CD4-positive, alpha-beta T cell (primary cell): Measurements from ENCODE around the gene ATXN3L. TPM values are rescaled to one million over a fixed set of nuclear protein-coding genes. Genes with fewer than 3 reads are reported as not detected.

ENCODE experiments used
- ATAC-seq: fragments of 200-7000 bp; cut with Tn5 transposase; one replicate; pipeline ENCODE4 v1.10.0; 2022; ENCODE audit warnings: mild to moderate bottlenecking; ENCODE audit not compliant: poor library complexity
- CTCF ChIA-PET: fragments of 350-600 bp; sonication (Branson Sonifier 250); formaldehyde crosslinking; loops from one replicate; lab custom pipeline; 2021; ENCODE audit warnings: antibody characterized with exemption, inconsistent platforms; lab: Charles Lee
- POLR2A ChIA-PET: fragments of 350-600 bp; sonication (Branson Sonifier 250); formaldehyde crosslinking; loops from one replicate; lab custom pipeline; 2021; ENCODE audit warnings: antibody characterized with exemption, inconsistent platforms; lab: Charles Lee
- DNase-seq, 14 experiments: peaks; one replicate each; pipeline ENCODE4 v3.0.0-alpha.2; 2013 to 2020; ENCODE audit warnings: mixed read lengths in 2 of 14
- H3K27ac ChIP-seq, 2 donors: one replicate each; pipeline versions ENCODE4 v1.5.1 to v1.7.0; 2013; ENCODE audit warnings: low read length in 2 of 2, low read depth in 1 of 2, mild to moderate bottlenecking in 1 of 2
- H3K27me3 ChIP-seq, 2 experiments: 1 replicate in 1 of 2; 2 replicates in 1 of 2; pipeline versions ENCODE4 v1.6.1 to v1.7.0; 2013; ENCODE audit warnings: low read length in 2 of 2, control low read depth in 1 of 2, mild to moderate bottlenecking in 1 of 2, moderate library complexity in 1 of 2; ENCODE audit not compliant: insufficient read depth in 2 of 2, control insufficient read depth in 1 of 2
- H3K36me3 ChIP-seq: one replicate; pipeline ENCODE4 v1.6.1; 2013; ENCODE audit warnings: low read length, control low read depth; ENCODE audit not compliant: insufficient read depth
- H3K4me1 ChIP-seq: one replicate; pipeline ENCODE4 v1.6.1; 2013; ENCODE audit warnings: low read length, control low read depth; ENCODE audit not compliant: insufficient read depth
- H3K4me3 ChIP-seq: one replicate; pipeline ENCODE4 v1.5.1; 2013; ENCODE audit warnings: mild to moderate bottlenecking, low read length, moderate library complexity
- H3K9me3 ChIP-seq, 2 experiments: 1 replicate in 1 of 2; 2 replicates in 1 of 2; pipeline versions ENCODE4 v1.6.1 to v1.7.0; 2013; ENCODE audit warnings: low read length in 2 of 2, mild to moderate bottlenecking in 2 of 2, control low read depth in 1 of 2, moderate library complexity in 1 of 2; ENCODE audit not compliant: control insufficient read depth in 1 of 2, insufficient read depth in 1 of 2
- H3K27ac Mint-ChIP-seq: one replicate; pipeline ENCODE4 v1.8.0; 2020; ENCODE audit warnings: mixed read lengths
- H3K27me3 Mint-ChIP-seq: one replicate; pipeline ENCODE4 v1.8.0; 2021; ENCODE audit warnings: mixed read lengths
- H3K36me3 Mint-ChIP-seq: one replicate; pipeline ENCODE4 v1.8.0; 2021; ENCODE audit warnings: low read depth, mixed read lengths
- H3K4me1 Mint-ChIP-seq: one replicate; pipeline ENCODE4 v1.8.0; 2021; ENCODE audit warnings: low read depth, mixed read lengths
- H3K4me3 Mint-ChIP-seq: one replicate; pipeline ENCODE4 v1.8.0; 2020; ENCODE audit warnings: mild to moderate bottlenecking, mixed read lengths
- H3K9me3 Mint-ChIP-seq: one replicate; pipeline ENCODE4 v1.8.0; 2020; ENCODE audit warnings: mixed read lengths
- CTCF ChIP-seq: fragments of 200-600 bp; IDR thresholded peaks from one replicate; pipeline ENCODE4 v1.8.0; 2022; ENCODE audit warnings: antibody characterized with exemption, mild to moderate bottlenecking
- intact Hi-C, 2 experiments: fragments of 100-400 bp; cut with DNase I in 1 of 2; cut with micrococcal nuclease in 1 of 2; formaldehyde crosslinking; loops; one replicate each; pipeline versions ENCODE4 v1.15.1 to v1.9.0; 2023 to 2025; cut with DNase I, micrococcal nuclease
- total RNA-seq, 174 experiments: library from RNA in 2 of 174; stranded (reverse) in 2 of 174; gene quantifications; one replicate each; pipeline ENCODE4 v1.2.3 and lab custom pipeline; 2021 to 2026

Gene ATXN3L
- total RNA-seq, 2 experiments from 2014 or later = not detected

GRCh38 chrX:13281289-13281688 is 38.6 kb downstream of the ATXN3L start:
- CTCF ChIA-PET = no interaction called here
- Mint-ChIP-seq H3K27me3 (no peaks in the 10 kb centered on the region), H3K27ac (no peak overlapping the region), H3K9me3 (no peaks in the 10 kb centered on the region), H3K36me3 (no peaks in the 10 kb centered on the region), H3K4me3 (no peak overlapping the region), H3K4me1 (peaks cover 4% of the 10 kb centered on the region)
- Histone ChIP-seq H3K36me3 (no peaks in the 10 kb centered on the region), H3K4me1 (no peaks in the 10 kb centered on the region), H3K27me3 (no peaks in the 10 kb centered on the region), H3K9me3 (peaks cover 0 to 8% of the 10 kb centered on the region in 2 experiments), H3K27ac (no peak overlapping the region), H3K4me3 (no peak overlapping the region)
- POLR2A ChIA-PET = no interaction called here
- no peak for TF ChIP-seq CTCF
- DNase-seq (no peak), ATAC-seq (no peak)
- intact Hi-C loops = no loop called here

GRCh38 chrX:13279279-13280018 is 40.4 kb downstream of the ATXN3L start:
- TF ChIP-seq CTCF = no peak
- intact Hi-C loops = no loop called here
- Histone ChIP-seq H3K4me1 (no peaks in the 10 kb centered on the region), H3K4me3 (no peak overlapping the region), H3K36me3 (no peaks in the 10 kb centered on the region), H3K27me3 (no peaks in the 10 kb centered on the region), H3K9me3 (no peaks in the 10 kb centered on the region), H3K27ac (no peak overlapping the region)
- ChIA-PET POLR2A (no interaction called here), CTCF (interaction anchor here (0.6 kb wide), 1 partner anchor 346 kb away, joined by 3 read pairs; no protein-coding TSS in a partner anchor)
- DNase-seq (no peak), ATAC-seq (no peak)
- H3K36me3 Mint-ChIP-seq = no peaks in the 10 kb centered on the region
- no peak overlapping the region for H3K27ac Mint-ChIP-seq
- no peaks in the 10 kb centered on the region for H3K9me3 Mint-ChIP-seq
- H3K4me3 Mint-ChIP-seq = no peak overlapping the region
- H3K4me1 Mint-ChIP-seq = peaks cover 4% of the 10 kb centered on the region
- H3K27me3 Mint-ChIP-seq = no peaks in the 10 kb centered on the region

GRCh38 chrX:13277539-13277938 is 42.3 kb downstream of the ATXN3L start:
- Histone ChIP-seq H3K27me3 (no peaks in the 10 kb centered on the region), H3K36me3 (no peaks in the 10 kb centered on the region), H3K4me3 (no peak overlapping the region), H3K4me1 (no peaks in the 10 kb centered on the region), H3K9me3 (no peaks in the 10 kb centered on the region), H3K27ac (no peak overlapping the region)
- ATAC-seq (no peak), DNase-seq (no peak)
- POLR2A ChIA-PET = no interaction called here
- Mint-ChIP-seq H3K4me3 (no peak overlapping the region), H3K4me1 (peaks cover 4% of the 10 kb centered on the region), H3K36me3 (no peaks in the 10 kb centered on the region), H3K27ac (no peak overlapping the region), H3K9me3 (no peaks in the 10 kb centered on the region), H3K27me3 (no peaks in the 10 kb centered on the region)
- intact Hi-C loops = no loop called here
- no peak for TF ChIP-seq CTCF
- CTCF ChIA-PET = no interaction called here
